HL-60 (cell line): ENCODE results near the gene CMBL.
"Not testable (repeated sequence)": the region's sequence is repeated elsewhere in the genome, so short reads cannot be mapped to it uniquely, and the experiment has no call there.

Source experiments
- POLR2AphosphoS5 ChIP-seq: IDR thresholded peaks from 2 replicates; pipeline ENCODE4 v1.6.1; 2012; ENCODE audit warnings: low read depth
- SPI1 ChIP-seq: IDR thresholded peaks from 2 replicates; pipeline ENCODE4 v1.6.1; 2012; ENCODE audit warnings: low read depth, mild to moderate bottlenecking, borderline replicate concordance
- TF ChIP-seq, protein P1 (sequence below): IDR thresholded peaks from one replicate; pipeline ENCODE4 v1.5.1; 2011; ENCODE audit warnings: low read length, control low read depth, inconsistent platforms; ENCODE audit not compliant: insufficient read depth
- TF ChIP-seq, protein P2 (sequence below): IDR thresholded peaks from 2 replicates; pipeline ENCODE4 v1.6.1; 2012; ENCODE audit warnings: low read depth; ENCODE audit not compliant: insufficient replicate concordance

DNA sequence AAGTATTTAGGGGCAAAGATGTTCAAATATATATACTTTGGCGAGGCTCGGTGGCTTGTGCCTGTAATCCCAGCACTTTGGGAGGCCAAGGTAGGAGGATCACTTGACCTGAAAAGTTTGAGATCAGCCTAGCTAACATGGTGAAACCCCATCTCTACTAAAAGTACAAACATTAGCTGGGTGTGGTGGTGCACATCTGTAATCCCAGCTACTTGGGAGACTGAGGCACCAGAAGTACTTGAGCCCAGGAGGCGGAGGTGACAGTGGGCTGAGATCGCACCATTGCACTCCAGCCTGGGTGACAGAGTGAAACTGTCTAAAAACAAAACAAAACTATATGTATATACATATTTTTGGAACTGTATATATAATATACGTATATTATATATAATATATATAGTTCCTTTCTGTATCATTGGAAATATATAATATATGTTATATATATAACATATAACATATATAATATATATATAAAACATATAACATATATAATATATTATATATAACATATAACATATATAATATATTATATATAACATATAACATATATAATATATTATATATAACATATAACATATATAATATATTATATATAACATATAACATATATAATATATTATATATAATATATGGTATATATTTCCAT lies 36.9 kb upstream of the CMBL start:
- TF ChIP-seq, protein P1, sequence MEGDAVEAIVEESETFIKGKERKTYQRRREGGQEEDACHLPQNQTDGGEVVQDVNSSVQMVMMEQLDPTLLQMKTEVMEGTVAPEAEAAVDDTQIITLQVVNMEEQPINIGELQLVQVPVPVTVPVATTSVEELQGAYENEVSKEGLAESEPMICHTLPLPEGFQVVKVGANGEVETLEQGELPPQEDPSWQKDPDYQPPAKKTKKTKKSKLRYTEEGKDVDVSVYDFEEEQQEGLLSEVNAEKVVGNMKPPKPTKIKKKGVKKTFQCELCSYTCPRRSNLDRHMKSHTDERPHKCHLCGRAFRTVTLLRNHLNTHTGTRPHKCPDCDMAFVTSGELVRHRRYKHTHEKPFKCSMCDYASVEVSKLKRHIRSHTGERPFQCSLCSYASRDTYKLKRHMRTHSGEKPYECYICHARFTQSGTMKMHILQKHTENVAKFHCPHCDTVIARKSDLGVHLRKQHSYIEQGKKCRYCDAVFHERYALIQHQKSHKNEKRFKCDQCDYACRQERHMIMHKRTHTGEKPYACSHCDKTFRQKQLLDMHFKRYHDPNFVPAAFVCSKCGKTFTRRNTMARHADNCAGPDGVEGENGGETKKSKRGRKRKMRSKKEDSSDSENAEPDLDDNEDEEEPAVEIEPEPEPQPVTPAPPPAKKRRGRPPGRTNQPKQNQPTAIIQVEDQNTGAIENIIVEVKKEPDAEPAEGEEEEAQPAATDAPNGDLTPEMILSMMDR = not testable (repeated sequence)
- not testable (repeated sequence) for TF ChIP-seq POLR2AphosphoS5, SPI1
- TF ChIP-seq, protein P2, sequence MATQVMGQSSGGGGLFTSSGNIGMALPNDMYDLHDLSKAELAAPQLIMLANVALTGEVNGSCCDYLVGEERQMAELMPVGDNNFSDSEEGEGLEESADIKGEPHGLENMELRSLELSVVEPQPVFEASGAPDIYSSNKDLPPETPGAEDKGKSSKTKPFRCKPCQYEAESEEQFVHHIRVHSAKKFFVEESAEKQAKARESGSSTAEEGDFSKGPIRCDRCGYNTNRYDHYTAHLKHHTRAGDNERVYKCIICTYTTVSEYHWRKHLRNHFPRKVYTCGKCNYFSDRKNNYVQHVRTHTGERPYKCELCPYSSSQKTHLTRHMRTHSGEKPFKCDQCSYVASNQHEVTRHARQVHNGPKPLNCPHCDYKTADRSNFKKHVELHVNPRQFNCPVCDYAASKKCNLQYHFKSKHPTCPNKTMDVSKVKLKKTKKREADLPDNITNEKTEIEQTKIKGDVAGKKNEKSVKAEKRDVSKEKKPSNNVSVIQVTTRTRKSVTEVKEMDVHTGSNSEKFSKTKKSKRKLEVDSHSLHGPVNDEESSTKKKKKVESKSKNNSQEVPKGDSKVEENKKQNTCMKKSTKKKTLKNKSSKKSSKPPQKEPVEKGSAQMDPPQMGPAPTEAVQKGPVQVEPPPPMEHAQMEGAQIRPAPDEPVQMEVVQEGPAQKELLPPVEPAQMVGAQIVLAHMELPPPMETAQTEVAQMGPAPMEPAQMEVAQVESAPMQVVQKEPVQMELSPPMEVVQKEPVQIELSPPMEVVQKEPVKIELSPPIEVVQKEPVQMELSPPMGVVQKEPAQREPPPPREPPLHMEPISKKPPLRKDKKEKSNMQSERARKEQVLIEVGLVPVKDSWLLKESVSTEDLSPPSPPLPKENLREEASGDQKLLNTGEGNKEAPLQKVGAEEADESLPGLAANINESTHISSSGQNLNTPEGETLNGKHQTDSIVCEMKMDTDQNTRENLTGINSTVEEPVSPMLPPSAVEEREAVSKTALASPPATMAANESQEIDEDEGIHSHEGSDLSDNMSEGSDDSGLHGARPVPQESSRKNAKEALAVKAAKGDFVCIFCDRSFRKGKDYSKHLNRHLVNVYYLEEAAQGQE = not testable (repeated sequence)
